Small intestine (tissue), 7 donors: ENCODE measurements around the gene PRDM16. TPM values are rescaled to one million over a fixed set of nuclear protein-coding genes. Genes with fewer than 3 reads are reported as not detected.

Experiments used
- DNase-seq, 2 donors: peaks; one replicate each; pipeline versions ENCODE4 v3.0.0 to v3.0.0-alpha.2; 2013
- FAIRE-seq: peaks from 2 replicates; lab custom pipeline; 2012; peaks lifted over from hg19 to GRCh38; lab: Jason Lieb, UNC
- H3K27ac ChIP-seq, 3 donors: one replicate each; pipeline ENCODE4 v1.5.1; 2013; ENCODE audit warnings: low read length in 2 of 3, mild to moderate bottlenecking in 2 of 3, control low read depth in 1 of 3, inconsistent platforms in 1 of 3, low read depth in 1 of 3, moderate library complexity in 1 of 3
- H3K27me3 ChIP-seq, 3 donors: one replicate each; pipeline ENCODE4 v1.6.1; 2013; ENCODE audit warnings: low read length in 3 of 3, inconsistent platforms in 1 of 3; ENCODE audit not compliant: control insufficient read depth in 3 of 3, insufficient read depth in 3 of 3
- H3K36me3 ChIP-seq, 3 donors: one replicate each; pipeline ENCODE4 v1.6.1; 2013; ENCODE audit warnings: low read length in 3 of 3, inconsistent platforms in 1 of 3, low read depth in 1 of 3, mild to moderate bottlenecking in 1 of 3, moderate library complexity in 1 of 3; ENCODE audit not compliant: control insufficient read depth in 3 of 3, insufficient read depth in 2 of 3
- H3K4me1 ChIP-seq, 3 donors: one replicate each; pipeline ENCODE4 v1.6.1; 2013; ENCODE audit warnings: low read length in 2 of 3, inconsistent platforms in 1 of 3, low read depth in 1 of 3, mild to moderate bottlenecking in 1 of 3, moderate library complexity in 1 of 3; ENCODE audit not compliant: control insufficient read depth in 3 of 3, insufficient read depth in 2 of 3
- H3K4me3 ChIP-seq, 3 donors: one replicate each; pipeline ENCODE4 v1.5.1; 2013; ENCODE audit warnings: low read length in 3 of 3, control low read depth in 1 of 3, inconsistent platforms in 1 of 3, low read depth in 1 of 3, mild to moderate bottlenecking in 1 of 3, moderate library complexity in 1 of 3
- H3K9me3 ChIP-seq, 2 donors: one replicate each; pipeline ENCODE4 v1.6.1; 2013; ENCODE audit warnings: low read depth in 1 of 2, low read length in 1 of 2; ENCODE audit not compliant: control insufficient read depth in 2 of 2, insufficient read depth in 1 of 2
- WGBS, 3 donors: extraction: QIAGEN DNeasy Blood & Tissue Kit; methylation state at CpG; one replicate each; pipeline ENCODE4 v1.1.7; 2013; 5-methylcytosine and 5-hydroxymethylcytosine counted together
- polyA plus RNA-seq, 4 donors: library from polyadenylated mRNA; stranded (reverse) in 3 of 4; unstranded in 1 of 4; fragments of 200-250 nt in 3 of 4; fragments of 120-200 nt in 1 of 4; gene quantifications; one replicate each; pipeline versions ENCODE4 v1.2.1 to v1.2.3, GENCODE V29; 2013
- donor health status: healthy with polysubstance abuse.
- donor health status: control.
- donor health status: control.
- donor health status: Bipolar disorder and iron deficiency.
- donor health status: healthy.

PRDM16 gene
- polyA plus RNA-seq, 4 donors, result 5.4 to 11.4 (median 8.2) TPM

- Histone ChIP-seq H3K27ac (no peak overlapping the region), H3K36me3 (peaks cover 0 to 10% (median 0%) of the 10 kb centered on the region in 3 donors), H3K9me3 (no peaks in the 10 kb centered on the region), H3K4me3 (no peak overlapping the region), H3K4me1 (no peaks in the 10 kb centered on the region), H3K27me3 (peaks cover 0 to 5% (median 2%) of the 10 kb centered on the region in 3 donors)
- DNase-seq, result no peak
- no peak for FAIRE-seq
- WGBS, 3 donors, result 90 to 93% (median 90%) methylated on average over 13 of the region's 13 CpGs
Measured at GRCh38 chr1:3153197-3153596, 84.2 kb downstream of the PRDM16 start.

GRCh38 chr1:3153902-3154795 lies 85.1 kb downstream of the PRDM16 start:
- Histone ChIP-seq H3K36me3 (peaks cover 0 to 10% (median 0%) of the 10 kb centered on the region in 3 donors), H3K9me3 (no peaks in the 10 kb centered on the region), H3K4me3 (no peak overlapping the region), H3K27ac (no peak overlapping the region), H3K4me1 (no peaks in the 10 kb centered on the region), H3K27me3 (peaks cover 0 to 5% (median 2%) of the 10 kb centered on the region in 3 donors)
- no peak for DNase-seq
- FAIRE-seq, result no peak
- WGBS, 3 donors, result 85 to 91% (median 89%) methylated on average over 37 to 38 of the region's 38 CpGs

GRCh38 chr1:3155056-3155925 lies 86.3 kb downstream of the PRDM16 start:
- DNase-seq (no peak), FAIRE-seq (no peak)
- peaks cover 0 to 5% (median 2%) of the 10 kb centered on the region in 3 donors for H3K27me3 ChIP-seq
- WGBS, 3 donors, result 61 to 81% (median 72%) methylated on average over 40 to 42 of the region's 42 CpGs
- no peak overlapping the region for H3K4me3 ChIP-seq
- no peak overlapping the region for H3K27ac ChIP-seq
- no peaks in the 10 kb centered on the region for H3K9me3 ChIP-seq
- H3K36me3 ChIP-seq, result peaks cover 0 to 9% (median 0%) of the 10 kb centered on the region in 3 donors
- no peaks in the 10 kb centered on the region for H3K4me1 ChIP-seq

GRCh38 chr1:3155926-3156220 lies 86.9 kb downstream of the PRDM16 start:
- H3K27ac ChIP-seq, result no peak overlapping the region
- peaks cover 0 to 5% (median 2%) of the 10 kb centered on the region in 3 donors for H3K27me3 ChIP-seq
- WGBS, 3 donors, result 62 to 78% (median 67%) methylated on average over 5 of the region's 5 CpGs
- H3K36me3 ChIP-seq, result peaks cover 0 to 9% (median 0%) of the 10 kb centered on the region in 3 donors
- FAIRE-seq (no peak), DNase-seq (no peak)
- H3K4me3 ChIP-seq, result no peak overlapping the region
- H3K4me1 ChIP-seq, result no peaks in the 10 kb centered on the region
- H3K9me3 ChIP-seq, result no peaks in the 10 kb centered on the region

DNA sequence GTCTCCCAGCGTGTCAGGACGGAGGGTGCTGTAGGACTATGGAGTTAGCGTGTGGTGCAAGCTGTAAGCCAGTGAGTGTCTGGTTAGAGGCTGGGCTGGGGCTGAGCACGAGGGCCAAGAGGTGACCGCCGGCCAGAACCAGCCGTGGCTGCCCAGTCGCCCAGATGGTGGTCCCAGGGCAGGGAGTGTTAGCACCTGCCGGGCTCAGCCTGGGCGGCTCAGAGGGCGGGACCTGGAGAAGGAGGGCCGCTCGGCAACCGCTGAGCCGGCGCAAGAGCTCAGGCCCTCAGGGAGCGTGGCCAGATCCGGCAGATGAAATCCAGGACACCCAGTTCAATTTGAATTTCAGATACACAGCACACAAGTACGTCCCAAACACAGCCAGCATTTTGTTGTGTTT lies 87.9 kb downstream of the PRDM16 start:
- Histone ChIP-seq H3K9me3 (no peaks in the 10 kb centered on the region), H3K27ac (no peak overlapping the region), H3K4me1 (no peaks in the 10 kb centered on the region), H3K4me3 (no peak overlapping the region), H3K27me3 (peaks cover 0 to 5% (median 2%) of the 10 kb centered on the region in 3 donors), H3K36me3 (peaks cover 0 to 10% (median 0%) of the 10 kb centered on the region in 3 donors)
- WGBS, 3 donors, result 90 to 96% (median 93%) methylated on average over 14 to 19 of the region's 19 CpGs
- DNase-seq, result no peak
- no peak for FAIRE-seq

DNA sequence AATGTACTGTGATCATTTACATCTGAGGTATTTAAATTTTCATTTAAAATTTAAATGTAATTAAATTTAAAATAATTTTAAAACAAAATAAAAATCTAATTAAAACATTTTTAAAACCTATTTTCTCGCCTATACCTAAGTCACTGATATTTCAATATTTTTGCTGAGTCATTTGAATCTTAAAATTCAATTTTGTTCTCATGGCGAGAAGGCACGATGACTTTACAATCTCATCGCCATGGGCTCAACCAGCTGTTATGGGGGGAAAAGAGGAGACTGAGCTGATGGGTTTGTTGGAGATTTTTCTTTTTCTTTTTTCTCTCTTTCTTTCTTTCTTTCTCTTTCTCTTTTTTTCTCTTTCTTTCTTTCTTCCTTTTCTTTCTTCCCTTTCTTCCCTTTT lies 89.3 kb downstream of the PRDM16 start:
- no peak overlapping the region for H3K27ac ChIP-seq
- peaks cover 0 to 5% (median 2%) of the 10 kb centered on the region in 3 donors for H3K27me3 ChIP-seq
- DNase-seq, result no peak
- no peak overlapping the region for H3K4me3 ChIP-seq
- H3K9me3 ChIP-seq, result no peaks in the 10 kb centered on the region
- peaks cover 0 to 15% (median 0%) of the 10 kb centered on the region in 3 donors for H3K36me3 ChIP-seq
- WGBS, 3 donors, result 83 to 92% (median 89%) methylated on average over 4 of the region's 4 CpGs
- FAIRE-seq, result no peak
- no peaks in the 10 kb centered on the region for H3K4me1 ChIP-seq

- no peak for DNase-seq
- no peak for FAIRE-seq
- H3K4me3 ChIP-seq, result no peak overlapping the region
- WGBS, 3 donors, result 89 to 94% (median 92%) methylated on average over 10 of the region's 10 CpGs
- H3K36me3 ChIP-seq, result peaks cover 0 to 18% (median 0%) of the 10 kb centered on the region in 3 donors
- no peak overlapping the region for H3K27ac ChIP-seq
- peaks cover 0 to 4% (median 2%) of the 10 kb centered on the region in 3 donors for H3K27me3 ChIP-seq
- no peaks in the 10 kb centered on the region for H3K9me3 ChIP-seq
- H3K4me1 ChIP-seq, result no peaks in the 10 kb centered on the region
Measured at GRCh38 chr1:3159121-3159520, 90.1 kb downstream of the PRDM16 start.

DNA sequence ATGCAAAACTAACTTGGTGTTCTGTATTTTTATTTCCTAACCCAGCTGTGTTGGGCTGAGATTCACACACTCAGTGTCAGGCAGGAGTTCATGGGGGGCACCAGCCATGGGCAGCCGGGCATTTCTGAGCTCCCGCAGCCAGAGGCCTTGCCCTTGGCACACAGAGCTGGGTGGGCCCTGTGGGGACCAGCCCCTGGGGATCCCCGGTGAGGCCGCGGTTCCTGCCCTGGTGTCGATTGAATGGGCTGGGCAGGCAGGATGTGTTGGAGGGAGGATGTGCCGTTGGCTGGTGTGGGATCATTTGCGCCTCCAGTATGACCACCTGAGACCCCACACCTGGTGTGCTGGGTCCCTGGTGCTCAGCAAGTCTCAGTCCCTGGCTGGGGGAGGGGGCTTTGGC lies 91.0 kb downstream of the PRDM16 start:
- Histone ChIP-seq H3K27ac (no peak overlapping the region), H3K9me3 (no peaks in the 10 kb centered on the region), H3K4me1 (no peaks in the 10 kb centered on the region), H3K36me3 (peaks cover 0 to 21% (median 0%) of the 10 kb centered on the region in 3 donors), H3K27me3 (peaks cover 0 to under 1% (median 0%) of the 10 kb centered on the region in 3 donors), H3K4me3 (no peak overlapping the region)
- FAIRE-seq, result no peak
- DNase-seq, result no peak
- WGBS, 3 donors, result 81 to 95% (median 92%) methylated on average over 8 of the region's 8 CpGs
